WTC11 (cell line): ENCODE data around the gene PIWIL1. TPM values are rescaled to one million over a fixed set of nuclear protein-coding genes. Genes with fewer than 3 reads are reported as not detected.

Source experiments
- ATAC-seq: fragments of 200-7000 bp; cut with Tn5 transposase; 2 replicates; pipeline ENCODE4 v1.10.0; 2021; ENCODE audit warnings: mild to moderate bottlenecking, moderate library complexity
- CTCF ChIA-PET: fragments of 300-600 bp; sonication (Branson Sonifier 250); formaldehyde crosslinking; loops from one replicate; lab custom pipeline; 2021; ENCODE audit warnings: antibody characterized with exemption; lab: Charles Lee
- POLR2A ChIA-PET: fragments of 350-600 bp; sonication (Branson Sonifier 250); formaldehyde crosslinking; loops from one replicate; lab custom pipeline; 2021; ENCODE audit warnings: antibody characterized with exemption; lab: Charles Lee
- DNase-seq: peaks from one replicate; pipeline ENCODE4 v3.0.0; 2021; ENCODE audit warnings: low spot score
- H3K27ac Mint-ChIP-seq: 2 replicates; pipeline ENCODE4 v1.8.0; 2021; ENCODE audit warnings: mixed read lengths
- H3K27me3 Mint-ChIP-seq: 2 replicates; pipeline ENCODE4 v1.8.0; 2021; ENCODE audit warnings: low read depth, mild to moderate bottlenecking, moderate library complexity, mixed read lengths
- H3K36me3 Mint-ChIP-seq: 2 replicates; pipeline ENCODE4 v1.8.0; 2021; ENCODE audit warnings: mixed read lengths
- H3K4me1 Mint-ChIP-seq: 2 replicates; pipeline ENCODE4 v1.8.0; 2022; ENCODE audit warnings: mixed read lengths
- H3K4me3 Mint-ChIP-seq: 2 replicates; pipeline ENCODE4 v1.8.0; 2021; ENCODE audit warnings: mild to moderate bottlenecking, moderate library complexity, mixed read lengths
- H3K9me3 Mint-ChIP-seq: 2 replicates; pipeline ENCODE4 v1.8.0; 2021; ENCODE audit warnings: mixed read lengths
- ARID4B ChIP-seq: sonication (generic); formaldehyde crosslinking; IDR thresholded peaks from 2 replicates; pipeline ENCODE4 v1.8.0; 2023; ENCODE audit warnings: missing genetic modification reagents, mild to moderate bottlenecking, borderline replicate concordance
- ATF3 ChIP-seq: sonication (generic); formaldehyde crosslinking; conservative IDR thresholded peaks from 2 replicates; pipeline ENCODE4 v1.8.1; 2022; ENCODE audit warnings: mild to moderate bottlenecking, missing genetic modification reagents
- ATF6 ChIP-seq: sonication (generic); formaldehyde crosslinking; IDR thresholded peaks from 2 replicates; pipeline ENCODE4 v1.8.1; 2023; ENCODE audit warnings: mild to moderate bottlenecking, missing genetic modification reagents
- CBFB ChIP-seq: sonication (generic); formaldehyde crosslinking; IDR thresholded peaks from 2 replicates; pipeline ENCODE4 v1.8.1; 2022; ENCODE audit warnings: mild to moderate bottlenecking, low read depth, missing genetic modification reagents
- ESRRA ChIP-seq: sonication (generic); formaldehyde crosslinking; IDR thresholded peaks from 2 replicates; pipeline ENCODE4 v1.8.1; 2022; ENCODE audit warnings: mild to moderate bottlenecking, missing genetic modification reagents, borderline replicate concordance
- FOXJ3 ChIP-seq: sonication (generic); formaldehyde crosslinking; IDR thresholded peaks from 2 replicates; pipeline ENCODE4 v1.9.0; 2021; ENCODE audit warnings: missing genetic modification reagents, mild to moderate bottlenecking, borderline replicate concordance
- FOXK1 ChIP-seq: sonication (generic); formaldehyde crosslinking; IDR thresholded peaks from 2 replicates; pipeline ENCODE4 v1.8.0; 2022; ENCODE audit warnings: mild to moderate bottlenecking, moderate library complexity, missing genetic modification reagents
- NR1H2 ChIP-seq: sonication (generic); formaldehyde crosslinking; IDR thresholded peaks from 2 replicates; pipeline ENCODE4 v1.9.0; 2021; ENCODE audit warnings: mild to moderate bottlenecking, moderate library complexity, missing genetic modification reagents
- NR3C1 ChIP-seq: sonication (generic); formaldehyde crosslinking; conservative IDR thresholded peaks from 2 replicates; pipeline ENCODE4 v1.8.1; 2023; ENCODE audit warnings: low read depth, mild to moderate bottlenecking, missing genetic modification reagents
- SP1 ChIP-seq: sonication (generic); formaldehyde crosslinking; conservative IDR thresholded peaks from 2 replicates; pipeline ENCODE4 v1.8.1; 2022; ENCODE audit warnings: missing genetic modification reagents
- ZNF317 ChIP-seq: sonication (generic); formaldehyde crosslinking; IDR thresholded peaks from 2 replicates; pipeline ENCODE4 v1.8.1; 2023; ENCODE audit warnings: low read depth, mild to moderate bottlenecking, moderate library complexity, missing genetic modification reagents, borderline replicate concordance
- ZNF396 ChIP-seq: fragments of 250-450 bp; sonication (Bioruptor Pico); IDR thresholded peaks from 2 replicates; pipeline ENCODE4 v1.8.0; 2021; ENCODE audit warnings: mild to moderate bottlenecking, moderate library complexity, borderline replicate concordance
- ZNF512 ChIP-seq: sonication (generic); formaldehyde crosslinking; IDR thresholded peaks from 2 replicates; pipeline ENCODE4 v1.8.1; 2022; ENCODE audit warnings: missing genetic modification reagents, borderline replicate concordance
- total RNA-seq: library from RNA; stranded (reverse); gene quantifications from 3 replicates; pipeline ENCODE4 v1.2.3, GENCODE V29; 2021
- TF ChIP-seq, protein P1 (sequence below): sonication (generic); formaldehyde crosslinking; IDR thresholded peaks from 2 replicates; pipeline ENCODE4 v1.8.1; 2023; ENCODE audit warnings: mild to moderate bottlenecking, missing genetic modification reagents, borderline replicate concordance
- TF ChIP-seq, protein P2 (sequence below): sonication (generic); formaldehyde crosslinking; IDR thresholded peaks from 2 replicates; pipeline ENCODE4 v1.8.0; 2023; ENCODE audit warnings: missing genetic modification reagents

PIWIL1 gene
- total RNA-seq, 1 experiment from 2014 or later: not detected

DNA sequence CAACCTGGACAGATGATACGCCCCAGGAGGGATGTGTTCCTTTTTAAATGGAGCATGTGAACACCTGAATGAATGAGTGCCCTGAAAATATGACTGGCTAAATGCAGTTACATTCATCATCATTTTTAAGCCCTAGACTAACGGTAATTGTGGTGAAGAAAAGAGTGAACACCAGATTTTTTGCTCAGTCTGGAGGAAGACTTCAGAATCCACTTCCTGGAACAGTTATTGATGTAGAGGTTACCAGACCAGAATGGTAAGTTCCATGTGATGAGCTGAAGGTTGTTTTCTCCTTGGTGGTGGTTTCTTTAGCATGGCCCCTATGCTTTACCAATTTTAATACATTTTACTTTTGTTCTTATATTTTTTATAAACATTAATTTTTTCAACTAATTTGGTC, 29.3 kb downstream of the PIWIL1 start (continued):
- TF ChIP-seq ATF6 (no peak), ZNF512 (CRISPR knock-in tag) (no peak)

DNA sequence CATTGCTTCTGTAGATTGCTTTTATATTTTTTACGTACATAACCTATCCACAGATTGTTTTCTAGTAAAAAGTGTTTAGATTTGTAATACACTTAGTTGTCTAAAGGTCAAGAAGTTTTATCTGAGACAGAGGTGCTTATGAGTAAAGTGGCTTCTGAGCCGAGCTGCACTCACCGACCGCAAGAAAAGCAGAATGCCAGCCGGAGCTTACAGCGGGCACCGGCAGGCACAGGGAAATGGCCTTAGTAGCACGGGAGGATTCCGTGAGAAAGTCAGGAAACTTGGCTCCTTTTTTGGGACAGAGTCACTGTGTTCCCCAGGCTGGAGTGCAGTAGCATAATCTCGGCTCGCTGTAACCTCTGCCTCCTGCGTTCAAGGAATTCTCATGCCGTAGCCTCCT, 29.8 kb downstream of the PIWIL1 start:
- no peak for ATAC-seq
- Mint-ChIP-seq H3K4me1 (0 out of 2 replicates have a peak, but pooled peaks cover 2% of the 10 kb centered on the region), H3K36me3 (peaks cover 11% of the 10 kb centered on the region), H3K4me3 (no peak overlapping the region), H3K9me3 (peaks cover 53% of the 10 kb centered on the region), H3K27me3 (no peaks in the 10 kb centered on the region; the same call in 1 of the 2 replicates), H3K27ac (no peak overlapping the region)
- no peak for DNase-seq
- ChIA-PET CTCF (no interaction called here), POLR2A (no interaction called here)
- TF ChIP-seq ZNF512 (CRISPR knock-in tag) (no peak), NR1H2 (CRISPR knock-in tag) (no peak), SP1 (no peak), ZNF396 (CRISPR knock-in tag) (no peak)

DNA sequence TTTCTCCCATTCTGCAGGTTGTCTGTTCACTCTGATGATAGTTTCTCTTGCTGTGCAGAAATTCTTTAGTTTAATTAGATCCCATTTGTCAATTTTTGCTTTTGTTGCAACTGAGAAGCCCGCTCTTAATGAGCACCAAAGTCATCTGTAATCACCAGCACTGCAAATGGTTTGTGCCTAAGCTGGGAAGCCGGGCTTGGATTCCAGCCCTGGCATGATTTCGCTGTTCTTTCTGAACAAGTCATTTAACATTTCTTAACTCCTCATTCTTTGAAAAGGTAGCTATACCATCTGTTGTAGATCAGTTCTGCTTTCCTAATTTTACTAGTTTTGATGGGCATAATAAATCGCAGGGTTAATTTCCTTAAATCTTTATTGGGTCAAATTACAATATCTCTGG, 32.1 kb downstream of the PIWIL1 start:
- H3K27ac Mint-ChIP-seq: no peak overlapping the region
- 0 out of 2 replicates have a peak, but pooled peaks cover 2% of the 10 kb centered on the region for H3K4me1 Mint-ChIP-seq
- H3K4me3 Mint-ChIP-seq: no peak overlapping the region
- ATAC-seq (no peak), DNase-seq (no peak)
- CTCF ChIA-PET: no interaction called here
- H3K36me3 Mint-ChIP-seq: peaks cover 4% of the 10 kb centered on the region
- POLR2A ChIA-PET: no interaction called here
- peaks cover 55% of the 10 kb centered on the region for H3K9me3 Mint-ChIP-seq
- H3K27me3 Mint-ChIP-seq: no peaks in the 10 kb centered on the region
- TF ChIP-seq ATF3 (CRISPR knock-in tag) (no peak), ARID4B (CRISPR knock-in tag) (no peak), ZNF317 (CRISPR knock-in tag) (no peak), ESRRA (CRISPR knock-in tag) (no peak), CBFB (CRISPR knock-in tag) (no peak), ZNF512 (CRISPR knock-in tag) (no peak), FOXJ3 (no peak), FOXK1 (CRISPR knock-in tag) (no peak), NR3C1 (no peak)
- TF ChIP-seq, protein P1, sequence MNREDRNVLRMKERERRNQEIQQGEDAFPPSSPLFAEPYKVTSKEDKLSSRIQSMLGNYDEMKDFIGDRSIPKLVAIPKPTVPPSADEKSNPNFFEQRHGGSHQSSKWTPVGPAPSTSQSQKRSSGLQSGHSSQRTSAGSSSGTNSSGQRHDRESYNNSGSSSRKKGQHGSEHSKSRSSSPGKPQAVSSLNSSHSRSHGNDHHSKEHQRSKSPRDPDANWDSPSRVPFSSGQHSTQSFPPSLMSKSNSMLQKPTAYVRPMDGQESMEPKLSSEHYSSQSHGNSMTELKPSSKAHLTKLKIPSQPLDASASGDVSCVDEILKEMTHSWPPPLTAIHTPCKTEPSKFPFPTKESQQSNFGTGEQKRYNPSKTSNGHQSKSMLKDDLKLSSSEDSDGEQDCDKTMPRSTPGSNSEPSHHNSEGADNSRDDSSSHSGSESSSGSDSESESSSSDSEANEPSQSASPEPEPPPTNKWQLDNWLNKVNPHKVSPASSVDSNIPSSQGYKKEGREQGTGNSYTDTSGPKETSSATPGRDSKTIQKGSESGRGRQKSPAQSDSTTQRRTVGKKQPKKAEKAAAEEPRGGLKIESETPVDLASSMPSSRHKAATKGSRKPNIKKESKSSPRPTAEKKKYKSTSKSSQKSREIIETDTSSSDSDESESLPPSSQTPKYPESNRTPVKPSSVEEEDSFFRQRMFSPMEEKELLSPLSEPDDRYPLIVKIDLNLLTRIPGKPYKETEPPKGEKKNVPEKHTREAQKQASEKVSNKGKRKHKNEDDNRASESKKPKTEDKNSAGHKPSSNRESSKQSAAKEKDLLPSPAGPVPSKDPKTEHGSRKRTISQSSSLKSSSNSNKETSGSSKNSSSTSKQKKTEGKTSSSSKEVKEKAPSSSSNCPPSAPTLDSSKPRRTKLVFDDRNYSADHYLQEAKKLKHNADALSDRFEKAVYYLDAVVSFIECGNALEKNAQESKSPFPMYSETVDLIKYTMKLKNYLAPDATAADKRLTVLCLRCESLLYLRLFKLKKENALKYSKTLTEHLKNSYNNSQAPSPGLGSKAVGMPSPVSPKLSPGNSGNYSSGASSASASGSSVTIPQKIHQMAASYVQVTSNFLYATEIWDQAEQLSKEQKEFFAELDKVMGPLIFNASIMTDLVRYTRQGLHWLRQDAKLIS (CRISPR knock-in tag): no peak
- TF ChIP-seq, protein P2, sequence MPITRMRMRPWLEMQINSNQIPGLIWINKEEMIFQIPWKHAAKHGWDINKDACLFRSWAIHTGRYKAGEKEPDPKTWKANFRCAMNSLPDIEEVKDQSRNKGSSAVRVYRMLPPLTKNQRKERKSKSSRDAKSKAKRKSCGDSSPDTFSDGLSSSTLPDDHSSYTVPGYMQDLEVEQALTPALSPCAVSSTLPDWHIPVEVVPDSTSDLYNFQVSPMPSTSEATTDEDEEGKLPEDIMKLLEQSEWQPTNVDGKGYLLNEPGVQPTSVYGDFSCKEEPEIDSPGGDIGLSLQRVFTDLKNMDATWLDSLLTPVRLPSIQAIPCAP: no peak
